Astrocyte (in vitro differentiated cells and primary cell): ENCODE data around the gene POLR3B.

Source experiments
- CTCF ChIP-seq: IDR thresholded peaks from 2 replicates; pipeline ENCODE4 v1.5.1; 2011; ENCODE audit warnings: low read depth, mild to moderate bottlenecking, inconsistent platforms, low read length, moderate library complexity; ENCODE audit not compliant: insufficient read depth
- EZH2 ChIP-seq: IDR thresholded peaks from 2 replicates; pipeline ENCODE4 v1.6.1; 2012; ENCODE audit warnings: mild to moderate bottlenecking, low read length, inconsistent platforms; ENCODE audit not compliant: insufficient read depth

GRCh38 chr12:106369624-106370346 is 12.2 kb downstream of the POLR3B start:
- TF ChIP-seq CTCF (no peak), EZH2 (no peak)
